NCI-H2107 (cell line): ENCODE results near the gene NLRP1.

Experiments used
- DNase-seq: peaks from one replicate; lab custom pipeline; 2025; lab: John Stamatoyannopoulos, UW

Gene NLRP1

DNA sequence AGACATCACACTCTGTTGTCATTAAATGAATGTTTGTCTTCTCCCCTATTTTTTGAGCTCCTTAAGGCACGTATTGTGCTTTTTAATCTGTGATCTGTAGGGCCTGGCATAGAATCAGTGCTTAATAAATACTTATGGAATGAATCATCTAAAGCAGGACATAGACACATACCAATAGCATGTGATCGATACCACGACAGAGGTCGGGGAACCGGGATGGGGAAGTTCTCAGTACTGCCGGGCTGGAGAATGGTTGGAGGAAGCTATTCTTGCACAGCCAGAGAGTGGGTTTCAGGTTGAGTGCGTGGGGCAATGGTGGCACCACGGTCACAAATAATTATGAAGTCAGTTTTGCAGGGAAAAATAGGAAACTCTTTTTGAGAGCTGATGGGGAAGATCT is 26.8 kb downstream of the NLRP1 start:
- DNase-seq: no peak

DNA sequence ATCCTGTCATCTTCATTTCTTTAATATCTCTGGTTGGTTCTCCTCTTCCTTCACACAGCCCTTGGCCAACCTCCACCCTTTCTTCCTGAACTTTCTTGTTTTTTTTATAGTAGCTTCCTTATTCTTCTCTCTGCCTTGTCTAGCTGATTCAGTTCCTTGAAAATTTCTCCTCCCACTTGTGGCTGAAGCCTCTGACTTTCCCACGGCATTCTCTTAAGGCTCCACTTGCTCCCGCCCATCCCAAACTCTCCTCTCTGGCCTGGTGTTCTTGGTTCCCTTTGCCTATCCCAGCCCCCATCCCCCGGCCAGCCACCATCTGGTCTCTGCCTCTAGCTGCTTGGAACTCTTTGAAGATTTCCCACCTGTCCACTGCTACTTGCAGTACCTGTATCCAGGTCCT is 29.1 kb downstream of the NLRP1 start:
- DNase-seq: no peak

DNA sequence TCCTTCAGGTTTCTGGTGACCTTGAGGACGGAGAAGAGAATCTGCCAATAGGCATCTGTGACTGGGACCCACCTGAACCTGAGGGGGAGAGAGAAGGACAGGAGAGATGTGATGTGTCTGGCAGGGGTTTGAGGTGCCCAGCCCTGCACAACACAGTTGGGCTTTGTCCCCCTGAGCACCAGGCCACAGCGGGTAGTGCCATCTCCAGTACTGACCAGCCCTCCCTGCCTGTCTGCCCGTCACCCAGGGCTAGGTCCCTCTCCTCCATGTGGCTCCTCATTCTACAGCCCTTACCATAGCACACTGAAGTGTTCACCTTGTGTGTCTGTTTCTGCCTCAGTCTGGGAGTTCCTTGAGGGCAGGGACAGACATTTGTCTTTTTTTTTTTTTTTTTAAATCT is 30.8 kb downstream of the NLRP1 start:
- no peak for DNase-seq

DNA sequence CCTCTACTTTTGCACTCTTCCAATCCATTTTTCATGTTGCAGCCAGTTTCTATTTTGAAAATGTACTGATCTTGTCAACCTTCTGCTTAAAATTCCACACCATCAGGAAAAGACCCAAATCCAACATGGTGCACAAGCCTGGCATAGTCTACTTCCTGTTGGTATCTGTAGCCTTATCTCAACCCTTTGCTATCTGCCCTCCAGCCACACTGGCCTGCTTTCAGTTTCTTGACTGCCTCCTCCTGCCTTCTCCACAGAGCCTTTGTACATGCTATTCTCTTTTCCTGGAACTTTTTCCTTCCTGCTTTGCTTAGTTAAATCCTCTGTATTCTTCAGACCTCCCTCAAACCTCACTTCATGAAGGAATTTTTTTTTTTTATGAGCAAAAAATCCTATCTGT is 31.5 kb downstream of the NLRP1 start:
- DNase-seq: no peak

DNA sequence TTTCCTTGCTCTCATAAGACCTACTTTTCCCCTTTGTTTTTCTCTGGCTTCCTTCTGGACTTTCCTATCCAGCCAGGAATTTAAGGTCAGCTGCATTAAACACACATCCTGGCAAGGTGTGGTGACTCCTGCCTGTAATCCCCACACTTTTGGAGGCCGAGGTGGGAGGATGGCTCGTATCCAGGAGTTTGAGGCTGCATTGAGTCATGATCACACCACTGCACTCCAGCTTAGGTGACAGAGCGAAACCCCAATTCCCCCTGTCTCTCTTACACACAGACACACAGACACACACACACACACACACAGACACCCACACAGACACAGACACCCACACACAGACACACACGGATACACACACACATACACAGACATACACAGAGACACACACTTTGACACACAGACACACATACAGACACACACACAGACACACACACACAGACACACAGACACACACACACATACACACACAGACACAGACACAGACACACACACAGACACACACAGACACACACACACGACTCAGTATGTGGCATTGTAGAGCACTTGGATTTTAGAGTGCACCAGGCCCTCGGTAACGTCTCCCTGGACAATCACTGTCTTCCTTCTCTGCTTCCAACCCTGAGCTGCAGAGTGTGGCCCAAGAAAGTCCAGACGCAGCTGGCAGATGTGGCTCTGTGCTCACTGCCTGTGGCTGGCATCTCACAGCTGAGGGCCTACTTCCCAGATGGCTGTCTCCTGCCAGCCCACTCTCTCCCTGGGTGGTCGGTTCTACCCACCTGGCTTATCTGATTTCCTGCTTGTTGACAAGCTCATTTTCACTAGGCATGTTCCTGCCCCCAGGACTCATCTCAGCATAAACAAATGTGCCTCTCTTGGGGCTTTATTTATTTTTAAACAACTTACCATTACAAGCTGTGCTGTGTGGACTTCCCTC is 39.0 kb downstream of the NLRP1 start:
- DNase-seq: no peak

DNA sequence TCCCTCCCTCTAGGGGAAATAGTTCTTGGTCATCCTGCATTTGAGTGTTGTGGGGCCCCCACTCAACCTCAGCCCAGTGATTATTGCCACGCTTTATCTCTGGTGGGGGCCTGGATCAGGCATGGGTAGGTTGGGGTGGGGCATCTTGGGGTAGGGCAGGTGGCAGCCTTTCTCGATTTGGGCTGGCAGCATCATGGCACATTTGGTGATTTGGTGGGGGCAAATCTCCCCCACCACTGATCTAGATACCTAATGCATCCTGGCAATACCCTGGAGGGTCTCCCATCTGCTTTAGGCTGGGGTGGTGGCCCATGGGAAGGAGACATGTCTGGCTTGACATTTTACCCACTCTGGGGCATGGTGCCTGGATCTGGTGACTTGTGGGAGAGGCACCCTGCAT is 40.2 kb downstream of the NLRP1 start:
- no peak for DNase-seq

DNA sequence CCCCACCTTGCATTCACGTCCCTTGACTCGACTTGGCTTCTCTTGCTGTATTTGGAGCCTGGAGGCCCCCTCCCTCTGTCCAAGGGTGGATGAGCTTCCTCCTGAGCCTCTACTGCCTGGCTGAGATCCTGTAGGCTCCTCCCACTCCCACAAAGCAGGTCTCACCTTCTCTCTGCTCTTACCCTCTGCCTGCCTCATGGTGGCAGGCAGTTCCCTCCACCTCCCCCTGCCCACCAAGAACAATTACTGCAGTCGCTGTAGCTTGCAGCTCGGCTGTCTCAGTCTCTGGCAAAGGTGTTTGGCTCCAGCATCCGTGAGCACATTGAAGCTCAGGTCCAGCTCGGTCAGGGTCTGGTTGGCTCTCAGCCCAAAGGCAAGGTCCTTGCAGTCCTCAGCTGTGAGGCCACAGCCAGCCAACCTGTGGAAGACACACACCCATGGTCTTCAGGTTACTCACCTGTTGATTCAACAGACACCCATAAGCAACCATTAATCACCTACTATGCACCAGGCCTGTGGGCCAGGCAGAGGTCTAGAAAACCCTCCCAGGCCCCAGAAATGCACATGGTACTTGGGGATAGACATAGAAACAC is 42.6 kb downstream of the NLRP1 start:
- DNase-seq: no peak

DNA sequence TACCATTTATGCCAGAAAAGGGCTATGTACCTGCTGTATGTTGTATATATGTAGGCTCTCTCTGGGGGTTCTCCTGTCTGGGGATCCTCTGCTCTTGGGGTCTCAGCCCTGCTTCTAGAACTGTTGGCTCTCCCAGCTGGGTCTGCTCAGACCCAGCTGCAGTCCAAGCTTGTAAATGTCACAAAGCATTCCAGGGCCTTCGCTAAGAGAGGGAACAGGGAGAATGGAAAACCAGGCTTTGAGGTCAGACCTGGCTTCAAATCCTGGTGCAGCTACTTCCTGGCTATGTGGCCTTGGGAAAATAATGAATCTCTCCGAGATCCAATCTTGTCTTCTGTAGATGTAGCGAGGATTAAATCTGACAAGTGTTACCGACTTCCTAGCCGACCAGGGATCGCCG is 44.0 kb downstream of the NLRP1 start:
- no peak for DNase-seq

DNA sequence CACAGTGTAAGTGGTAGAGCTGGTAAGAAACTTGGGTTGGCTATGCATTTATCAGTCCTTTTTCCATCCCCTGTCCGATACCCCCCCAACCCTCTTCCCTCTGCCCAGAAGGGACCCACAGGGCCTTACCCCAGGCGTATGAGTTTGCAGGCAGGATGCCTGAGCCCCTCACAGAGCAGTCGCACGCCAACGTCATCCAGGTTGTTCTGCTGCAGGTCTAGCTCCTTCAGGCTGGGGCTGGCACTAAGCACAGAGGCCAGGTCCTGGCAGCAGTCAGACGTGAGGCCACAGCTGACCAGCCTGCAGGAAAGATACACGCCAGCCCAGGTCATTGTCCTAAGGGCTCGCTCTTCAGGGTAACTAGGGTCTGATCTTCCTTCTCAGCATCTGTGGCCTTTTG is 45.0 kb downstream of the NLRP1 start:
- no peak for DNase-seq

DNA sequence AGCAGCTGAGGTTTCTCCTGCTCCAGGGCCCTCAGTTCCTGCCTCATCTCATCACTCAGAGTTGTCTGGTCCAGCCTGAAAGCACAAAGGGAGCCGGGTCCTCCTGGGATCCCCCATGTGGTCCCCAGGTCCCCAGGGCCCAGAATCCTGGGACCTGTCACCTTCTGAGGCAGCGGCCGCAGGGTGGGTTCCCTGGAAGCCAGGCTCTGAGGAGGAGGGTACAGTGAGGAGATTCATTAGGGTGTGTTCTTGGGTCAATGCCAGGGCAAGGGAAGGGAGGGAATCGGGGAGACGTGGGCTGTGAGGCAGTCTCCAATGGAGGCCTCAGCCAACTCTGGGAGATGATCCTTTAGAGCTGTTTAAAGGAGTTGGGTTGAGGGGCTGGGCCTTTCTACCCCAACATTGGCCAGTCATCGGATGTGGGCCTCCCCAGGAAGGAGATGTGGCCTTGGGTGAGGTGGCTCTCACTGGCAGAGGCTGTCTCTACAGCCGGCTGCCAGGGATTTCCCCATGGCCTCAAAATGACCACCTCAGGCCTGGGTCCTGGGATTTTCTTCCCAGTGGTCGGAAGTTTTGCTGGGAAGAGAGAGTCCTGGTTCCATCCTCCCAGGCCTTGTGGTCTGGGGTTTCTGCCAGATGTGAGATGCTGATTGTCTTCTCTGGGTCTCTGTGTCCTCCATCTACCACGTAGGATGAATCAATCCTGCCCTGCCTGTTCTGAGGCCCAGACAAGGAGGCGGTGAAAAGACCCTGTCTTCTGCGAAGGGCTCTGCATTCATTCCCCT is 47.3 kb downstream of the NLRP1 start:
- no peak for DNase-seq

DNA sequence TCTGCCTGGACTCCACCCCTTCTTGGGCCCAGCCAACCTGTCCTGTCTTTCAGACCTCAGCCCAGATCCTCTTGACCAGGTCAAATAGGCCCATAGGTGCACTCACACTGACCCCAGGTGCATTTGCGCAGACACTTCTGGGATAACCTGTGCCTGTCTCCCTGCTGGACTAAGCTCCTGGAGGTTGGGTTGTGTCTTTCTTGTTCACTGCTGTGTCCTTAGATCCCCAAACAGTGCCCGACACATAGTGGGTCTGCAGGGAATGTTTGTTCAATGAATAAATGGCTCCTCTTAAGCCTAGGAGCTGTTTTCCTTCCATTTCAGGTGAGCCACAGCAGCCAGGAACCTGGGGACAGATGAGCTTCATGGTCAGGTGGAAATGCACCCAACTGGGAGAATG is 48.9 kb downstream of the NLRP1 start:
- no peak for DNase-seq

DNA sequence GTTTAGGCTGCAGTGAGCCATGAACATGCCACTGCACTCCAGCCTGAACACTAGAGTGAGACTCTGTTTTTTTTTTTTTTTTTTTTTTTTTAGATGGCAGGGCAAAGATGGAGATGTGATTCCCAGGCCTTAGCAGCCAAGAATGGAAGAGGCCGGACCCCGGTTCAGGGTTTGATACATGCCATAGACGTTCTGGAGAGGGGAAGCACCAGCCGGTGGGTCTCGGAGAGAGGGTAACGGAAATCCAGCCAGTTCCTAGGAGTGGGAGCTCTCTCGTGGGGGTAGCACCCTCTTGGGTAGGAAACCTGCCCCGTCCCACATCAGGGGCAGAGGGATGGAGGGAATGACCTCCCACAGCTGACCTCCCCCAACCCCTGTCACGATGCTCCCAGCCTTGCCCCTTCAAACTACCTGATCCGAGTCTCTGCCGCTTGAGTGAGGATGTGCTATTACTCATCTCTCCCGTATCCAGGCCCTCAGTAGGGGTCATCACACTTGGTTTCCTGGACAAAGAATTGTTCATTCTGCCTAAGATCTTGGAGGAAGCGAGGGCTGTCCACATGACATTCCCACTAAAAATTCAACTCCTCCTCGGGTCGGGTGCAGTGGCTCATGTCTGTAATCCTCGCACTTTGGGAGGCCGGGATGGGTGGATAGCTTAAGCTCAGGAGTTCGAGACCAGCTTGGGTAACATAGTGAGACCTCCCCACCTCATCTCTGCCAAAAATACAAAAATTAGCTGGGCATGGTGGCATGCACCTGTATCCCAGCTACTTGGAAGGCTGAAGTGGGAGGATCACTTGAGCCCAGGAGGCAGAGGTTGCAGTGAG is 50.6 kb downstream of the NLRP1 start:
- DNase-seq: no peak

DNA sequence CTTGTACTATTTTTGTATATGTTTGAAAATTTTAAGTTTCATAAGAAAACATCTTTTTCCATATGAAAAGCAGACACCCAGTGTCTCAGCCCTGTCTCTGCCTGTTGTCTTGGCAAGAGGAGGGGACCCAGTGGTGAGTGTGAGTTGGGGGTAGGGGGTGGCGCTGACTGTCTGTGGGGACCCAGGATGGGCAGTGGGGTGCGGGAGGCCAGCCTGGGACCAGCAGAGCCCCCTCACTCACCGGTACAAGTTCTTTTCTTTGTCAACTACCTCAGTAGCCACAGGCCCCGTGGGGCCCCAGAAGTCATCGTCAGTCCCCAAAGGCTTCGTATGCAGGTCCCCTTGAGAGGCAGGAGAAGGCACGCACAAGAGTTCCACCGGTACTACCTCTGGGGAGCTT is 51.7 kb downstream of the NLRP1 start:
- DNase-seq: no peak

DNA sequence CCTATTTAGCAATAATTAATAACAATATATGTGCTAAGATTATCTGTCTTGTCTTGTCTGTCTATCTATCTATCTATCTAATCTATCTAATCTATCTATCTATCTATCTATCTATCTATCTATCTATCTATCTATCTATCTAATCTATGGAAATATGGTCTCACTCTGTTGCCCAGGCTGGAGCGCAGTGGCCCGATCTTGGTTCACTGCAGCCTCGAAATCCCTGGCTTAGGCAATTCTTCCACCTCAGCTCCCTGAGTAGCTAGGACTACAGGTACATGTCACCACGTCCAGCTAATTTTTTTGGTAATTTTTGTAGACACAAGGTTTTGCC is 53.3 kb downstream of the NLRP1 start:
- DNase-seq: no peak

DNA sequence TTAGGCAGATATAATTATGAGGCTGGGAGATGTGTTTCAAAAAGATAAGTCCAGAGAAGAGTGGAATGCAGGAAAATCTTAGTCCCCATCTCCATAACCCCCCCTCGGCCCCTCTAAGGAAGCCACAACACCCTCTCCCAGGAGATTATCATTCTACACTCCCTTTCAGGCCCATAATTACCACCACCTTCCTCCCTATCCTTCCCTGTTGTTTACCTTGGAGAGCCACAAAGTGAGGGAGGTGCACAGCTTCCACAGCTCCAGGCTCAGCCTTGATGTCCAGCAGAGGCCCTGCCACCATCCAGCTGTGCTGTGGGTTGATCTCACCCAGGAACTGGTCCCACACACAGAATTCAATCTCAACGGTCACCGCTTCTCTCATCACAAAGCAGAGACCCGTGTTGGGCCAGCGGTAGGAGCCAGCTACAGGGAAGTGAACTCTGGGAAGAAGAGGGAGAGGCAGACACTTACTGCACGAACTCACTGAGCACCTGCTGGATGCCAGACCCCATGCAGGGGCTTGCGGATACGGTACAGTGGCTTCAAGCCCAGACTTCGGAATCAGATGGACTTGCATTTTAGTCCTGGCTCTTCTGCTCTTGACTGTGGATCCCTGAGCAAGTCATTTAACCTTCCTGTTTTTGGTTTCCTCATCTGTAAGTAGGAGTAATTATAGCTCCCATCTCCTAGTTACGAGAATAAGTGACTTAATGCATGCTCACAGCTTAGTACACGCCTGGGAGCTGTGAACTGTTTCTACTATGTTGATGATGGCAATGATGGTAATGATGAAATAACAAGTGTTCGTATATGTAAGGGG is 53.8 kb downstream of the NLRP1 start:
- DNase-seq: no peak

DNA sequence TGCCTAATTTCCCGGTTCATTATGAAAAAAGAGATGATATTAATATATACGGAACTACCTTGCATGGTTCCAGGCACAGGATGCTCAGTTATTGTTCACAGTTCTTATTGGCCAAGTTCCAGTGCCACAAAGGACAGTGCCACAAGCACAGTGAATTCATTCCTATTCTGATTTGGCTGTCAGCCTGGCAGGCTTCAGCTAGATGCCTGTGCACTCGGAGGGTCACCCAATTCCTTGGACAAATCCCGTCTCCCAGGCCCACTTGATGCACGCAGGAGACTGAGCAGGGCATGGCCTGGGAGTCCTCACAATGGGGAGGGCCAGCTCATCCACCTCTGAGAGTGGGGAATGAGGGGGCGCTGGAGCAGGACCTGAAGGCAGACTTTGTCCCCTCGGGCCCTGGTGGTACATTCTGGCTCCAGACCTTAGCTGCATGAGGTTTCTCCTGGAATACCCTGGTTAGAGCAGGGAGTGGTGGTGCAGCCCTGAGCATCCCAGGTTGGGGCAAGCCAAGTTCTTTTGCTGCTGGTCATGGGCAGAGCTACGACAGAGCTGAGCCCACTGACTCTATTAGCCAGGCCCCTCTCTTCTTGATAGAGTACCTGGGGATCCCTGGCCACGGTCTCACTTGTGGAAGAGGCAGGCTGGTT is 56.6 kb downstream of the NLRP1 start:
- DNase-seq: no peak

DNA sequence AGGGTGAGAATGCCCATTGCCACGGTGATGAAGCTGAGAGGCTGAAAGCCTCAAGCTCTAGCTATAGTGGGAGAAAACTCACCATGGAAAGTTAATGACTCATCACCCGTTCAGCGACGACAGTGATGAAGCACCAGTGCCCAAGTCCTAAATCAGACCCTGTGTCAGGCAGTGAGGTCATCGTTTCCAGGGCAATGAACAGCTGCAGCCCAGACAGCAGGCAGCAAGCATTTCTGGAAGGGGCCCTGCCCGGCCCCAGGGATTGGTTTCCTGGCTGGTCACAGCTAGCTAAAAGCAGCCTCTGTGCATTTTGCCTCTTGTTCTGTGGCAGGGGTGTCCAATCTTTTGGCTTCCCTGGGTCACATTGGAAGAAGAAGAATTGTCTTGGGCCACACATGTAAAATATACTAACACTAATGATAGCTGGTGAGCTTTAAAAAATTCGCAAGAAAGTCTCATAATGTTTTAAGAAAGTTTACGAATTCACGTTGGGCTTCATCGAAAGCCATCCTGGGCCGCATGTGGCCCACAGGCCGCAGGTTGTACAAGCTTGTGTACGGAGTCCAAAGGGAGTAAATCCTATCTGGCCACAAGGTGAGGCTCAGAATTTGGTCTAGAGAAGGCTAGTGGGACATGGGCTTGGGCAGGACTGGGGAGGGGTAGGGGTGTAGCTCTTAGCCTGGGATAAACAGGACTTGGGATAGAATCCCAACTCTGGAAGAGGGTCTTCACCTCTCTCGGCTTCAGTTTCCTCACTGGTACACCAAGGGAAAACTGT is 57.3 kb downstream of the NLRP1 start:
- peak; percentile 4 for DNase-seq

DNA sequence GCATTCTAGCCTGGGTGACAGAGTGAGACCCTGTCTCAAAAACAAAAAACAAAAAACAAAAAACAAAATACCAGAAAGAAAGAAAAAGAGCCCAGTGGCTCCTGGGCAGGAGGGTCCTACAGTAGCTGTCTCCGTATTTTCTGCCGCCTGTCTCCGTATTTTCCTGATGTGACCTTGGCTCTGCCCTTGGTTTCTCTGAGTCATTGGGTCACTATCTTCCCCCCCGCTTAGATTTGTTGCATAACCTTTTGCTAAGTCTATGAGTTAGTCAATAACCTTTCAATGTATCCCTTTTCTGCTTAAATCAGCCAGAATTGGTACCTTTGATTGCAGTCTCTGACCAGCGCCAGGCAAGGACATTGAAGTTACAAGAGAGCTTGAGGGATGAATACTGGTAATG is 61.1 kb downstream of the NLRP1 start:
- no peak for DNase-seq

DNA sequence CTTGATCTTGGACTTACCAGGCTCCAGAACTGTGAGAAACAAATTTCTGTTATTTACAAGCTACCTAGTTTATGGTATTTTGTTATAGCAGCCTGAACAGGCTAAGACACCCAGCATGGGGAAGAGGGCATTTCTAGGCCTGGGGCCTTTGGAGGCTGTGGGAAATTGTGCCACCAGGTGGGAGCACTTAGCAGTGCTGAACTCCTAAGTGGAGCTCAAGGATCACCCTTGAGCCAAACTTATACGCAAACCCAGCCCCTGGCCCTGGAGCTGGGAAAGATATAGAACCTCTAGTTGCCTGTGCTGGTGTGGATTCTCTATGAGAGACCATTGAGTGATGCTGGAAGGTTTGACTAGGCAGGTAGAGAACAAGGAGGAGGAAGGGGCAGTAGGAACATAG is 61.8 kb downstream of the NLRP1 start:
- no peak for DNase-seq
